NT2/D1 (cell line): ENCODE measurements around the gene SLC16A13.

Source experiments
- DNase-seq: peaks from one replicate; pipeline ENCODE4 v3.0.0-alpha.2; 2011; ENCODE audit warnings: low read depth, low spot score
- H3K27me3 ChIP-seq: 2 replicates; pipeline ENCODE4 v1.6.0; 2011; ENCODE audit warnings: mild to moderate bottlenecking; ENCODE audit not compliant: insufficient read length, insufficient read depth
- H3K36me3 ChIP-seq: 2 replicates; pipeline ENCODE4 v1.6.1; 2011; ENCODE audit warnings: mild to moderate bottlenecking, low read length, mixed read lengths; ENCODE audit not compliant: insufficient read depth, insufficient read length
- H3K4me1 ChIP-seq: 2 replicates; pipeline ENCODE4 v1.5.1; 2011; ENCODE audit not compliant: insufficient read depth, insufficient read length
- H3K4me3 ChIP-seq: 2 replicates; pipeline ENCODE4 v1.5.1; 2011; ENCODE audit warnings: low read depth; ENCODE audit not compliant: insufficient read length
- H3K9ac ChIP-seq: 2 replicates; pipeline ENCODE4 v1.6.0; 2011; ENCODE audit warnings: low read depth; ENCODE audit not compliant: insufficient read length
- H3K9me3 ChIP-seq: 2 replicates; pipeline ENCODE4 v1.5.1; 2011; ENCODE audit warnings: mild to moderate bottlenecking, low read length; ENCODE audit not compliant: insufficient read depth
- SUZ12 ChIP-seq: IDR thresholded peaks from 2 replicates; pipeline ENCODE4 v1.6.1; 2011; ENCODE audit not compliant: insufficient read length, insufficient read depth; ENCODE audit errors: extremely low read depth
- YY1 ChIP-seq: IDR thresholded peaks from 2 replicates; pipeline ENCODE4 v1.6.1; 2011; ENCODE audit not compliant: insufficient read length, insufficient read depth
- ZNF274 ChIP-seq: IDR thresholded peaks from 2 replicates; pipeline ENCODE4 v1.6.1; 2011; ENCODE audit warnings: mild to moderate bottlenecking, low read depth, low read length

Gene SLC16A13

DNA sequence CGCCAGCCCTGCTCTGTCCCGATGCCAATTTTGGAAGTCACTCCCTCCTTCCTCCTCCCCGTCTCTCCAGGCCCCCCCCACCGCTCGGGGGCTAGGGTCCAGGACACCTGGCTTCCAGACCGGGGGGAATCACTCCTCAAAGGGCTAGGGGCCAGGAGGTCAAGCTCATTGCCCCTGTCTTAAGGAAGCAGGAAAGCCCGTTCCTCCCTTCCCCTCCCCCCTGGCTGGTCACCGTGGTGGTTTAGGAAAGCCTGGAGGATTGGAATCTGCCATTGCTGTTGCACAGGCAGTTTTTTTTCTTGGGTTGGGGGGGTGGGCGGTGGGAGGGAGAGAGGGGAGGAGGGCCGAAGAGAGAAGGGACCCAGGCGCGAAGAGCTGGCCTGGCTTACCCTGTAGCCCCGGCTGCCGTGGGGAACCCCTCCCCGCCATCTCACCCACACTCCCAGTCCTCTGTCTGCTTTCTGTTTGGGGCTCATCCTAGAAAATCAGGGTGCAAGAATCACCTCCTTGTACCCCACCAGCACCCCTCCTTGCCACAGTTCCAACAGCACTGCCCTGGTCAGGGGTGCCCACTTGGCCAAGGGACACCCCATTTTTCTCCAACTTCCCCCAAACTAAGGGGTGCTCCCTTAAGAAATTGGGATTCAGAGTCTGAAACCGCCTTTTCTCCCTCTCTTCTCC is 15.8 kb upstream of the SLC16A13 start:
- Histone ChIP-seq H3K4me1 (peaks cover 2% of the 10 kb centered on the region), H3K27me3 (peaks cover 16% of the 10 kb centered on the region), H3K36me3 (peaks cover 15% of the 10 kb centered on the region), H3K9me3 (no peaks in the 10 kb centered on the region), H3K4me3 (peak overlapping the region; percentile 19), H3K9ac (peak overlapping the region; percentile 61)
- TF ChIP-seq ZNF274 (no peak), YY1 (no peak), SUZ12 (no peak)
- no peak for DNase-seq

DNA sequence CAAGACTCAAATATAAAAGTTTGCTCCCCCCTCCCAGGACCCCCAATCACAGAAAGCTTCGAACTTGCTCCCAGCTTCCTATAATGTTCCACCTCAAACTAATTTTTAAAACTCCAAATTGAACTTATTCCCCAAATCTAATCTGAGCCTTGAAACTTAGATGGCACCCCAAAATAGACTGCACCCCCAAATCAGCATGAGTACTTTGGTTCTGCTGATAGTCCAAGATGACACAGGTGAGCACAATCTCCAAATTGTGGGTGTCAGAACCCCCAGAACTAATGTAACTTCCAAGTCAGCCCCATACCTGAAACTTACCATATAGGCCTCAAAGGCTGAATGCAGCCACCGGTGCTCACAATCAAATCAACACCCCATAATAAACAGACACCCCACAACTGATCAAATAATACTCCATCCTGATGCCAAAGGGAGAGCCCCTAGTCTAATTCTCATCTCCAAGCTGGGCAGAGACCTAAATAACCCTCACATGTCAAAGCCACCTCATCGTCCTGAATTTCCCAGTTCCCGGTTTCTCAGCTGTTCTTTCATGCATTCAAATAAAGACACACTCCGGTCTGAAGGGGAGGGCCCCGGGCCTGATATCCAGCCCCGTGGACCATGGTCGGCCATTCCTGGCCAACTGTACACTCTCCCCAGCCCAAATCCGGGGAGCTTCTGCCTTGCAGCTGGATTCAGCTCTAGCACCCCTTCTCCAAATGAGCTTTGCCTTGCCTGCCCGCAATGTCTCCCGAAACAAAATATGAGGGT is 14.7 kb upstream of the SLC16A13 start:
- H3K4me1 ChIP-seq = peaks cover 2% of the 10 kb centered on the region
- no peak for DNase-seq
- H3K4me3 ChIP-seq = no peak overlapping the region
- H3K27me3 ChIP-seq = peaks cover 16% of the 10 kb centered on the region
- H3K36me3 ChIP-seq = peaks cover 15% of the 10 kb centered on the region
- H3K9ac ChIP-seq = peak overlapping the region; percentile 64
- no peaks in the 10 kb centered on the region for H3K9me3 ChIP-seq
- TF ChIP-seq SUZ12 (no peak), ZNF274 (no peak), YY1 (no peak)

DNA sequence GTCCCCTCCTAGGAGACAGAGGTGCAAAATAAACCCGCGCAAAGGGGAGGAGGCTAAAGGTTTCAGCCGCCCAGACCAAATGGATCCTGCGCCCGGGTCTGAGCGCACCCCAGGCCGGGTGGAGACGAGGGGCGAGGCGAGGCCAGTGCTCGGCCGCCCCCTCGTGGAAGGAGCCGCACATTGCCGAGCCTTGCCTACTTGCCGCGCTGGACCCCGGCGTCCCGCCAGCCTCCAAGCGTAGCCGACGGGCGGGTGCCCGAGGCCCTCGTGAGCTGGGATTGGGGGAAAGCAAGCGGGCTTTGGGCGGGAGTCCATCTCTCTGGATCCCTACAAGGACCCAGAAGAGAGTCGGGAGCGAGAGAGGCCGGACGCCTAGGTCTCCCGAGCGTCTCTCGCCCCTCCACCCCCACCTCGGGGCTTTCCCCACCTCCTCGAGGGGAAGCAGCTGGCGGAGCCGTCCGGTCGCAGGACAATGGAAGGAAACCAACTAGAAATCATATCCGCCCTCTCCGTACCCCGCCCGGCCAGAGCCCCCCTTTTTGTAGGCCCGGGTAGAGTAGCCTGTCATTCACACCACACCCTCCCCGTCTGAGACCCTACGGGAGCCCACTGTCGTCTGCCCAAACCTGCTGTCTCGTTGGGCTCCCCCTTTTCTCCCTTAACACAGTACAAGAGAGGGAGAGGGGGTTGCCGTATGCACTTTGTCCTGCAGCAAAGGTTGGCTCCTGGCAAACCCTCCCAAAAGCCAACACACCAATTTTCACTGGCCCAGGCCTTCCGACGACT is 13.6 kb upstream of the SLC16A13 start:
- no peak for DNase-seq
- TF ChIP-seq YY1 (no peak), SUZ12 (no peak), ZNF274 (no peak)
- peak overlapping the region; percentile 64 for H3K9ac ChIP-seq

DNA sequence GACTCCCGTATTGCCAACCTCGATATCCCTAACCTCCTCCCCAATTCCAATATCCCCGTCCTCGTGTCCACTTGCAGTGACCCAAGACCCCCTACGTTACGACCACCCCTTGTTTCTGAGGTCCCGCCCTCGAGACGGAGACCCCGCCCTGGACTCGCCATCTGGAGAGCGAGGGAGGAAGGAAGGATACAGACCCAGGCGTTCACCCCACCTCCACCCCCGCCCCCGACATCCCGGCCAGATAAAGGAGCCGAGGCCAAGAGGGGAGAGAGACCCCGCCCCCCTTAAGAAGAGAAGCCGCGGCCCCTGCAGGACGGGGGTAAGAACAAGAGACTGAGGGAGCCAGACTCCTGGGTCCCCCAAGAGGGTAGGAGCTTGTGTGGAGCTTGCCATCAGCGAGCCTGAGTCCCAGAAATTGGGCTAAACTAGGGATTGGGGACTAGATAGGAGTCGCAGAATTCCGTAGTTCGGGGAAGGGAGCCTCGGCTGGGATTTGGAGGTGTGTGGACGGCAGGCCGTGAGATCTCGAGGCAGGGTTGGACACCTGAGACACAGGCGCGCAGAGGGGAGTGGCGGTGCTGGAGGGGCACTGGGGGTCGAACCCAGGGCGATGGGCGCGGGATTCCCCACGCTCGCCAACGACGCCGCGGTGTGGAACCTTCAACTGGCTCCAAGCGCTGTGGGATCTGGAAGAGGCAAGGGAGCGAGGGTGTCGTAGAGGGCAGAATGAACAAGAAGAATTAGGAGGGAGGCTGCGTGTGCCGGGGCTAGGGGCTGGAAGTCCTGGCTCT is 12.8 kb upstream of the SLC16A13 start, which contains the start of gene BCL6B:
Gene BCL6B, plus strand, starts transcription at position 270 of the 791 bp plus-strand sequence. CDS start 622 bp downstream, outside the sequence.
- no peaks in the 10 kb centered on the region for H3K9me3 ChIP-seq
- peaks cover under 1% of the 10 kb centered on the region for H3K36me3 ChIP-seq
- TF ChIP-seq SUZ12 (no peak), YY1 (no peak), ZNF274 (no peak)
- no peak for DNase-seq
- peaks cover 2% of the 10 kb centered on the region for H3K4me1 ChIP-seq
- peak within 1 kb of the TSS; percentile 72 for H3K9ac ChIP-seq
- peak within 1 kb of the TSS; percentile 30 for H3K4me3 ChIP-seq
- peaks cover 16% of the 10 kb centered on the region for H3K27me3 ChIP-seq

More for the DNA sequence above, 13.6 kb upstream of the SLC16A13 start:
- no peaks in the 10 kb centered on the region for H3K9me3 ChIP-seq
- peak overlapping the region; percentile 25 for H3K4me3 ChIP-seq
- peaks cover 8% of the 10 kb centered on the region for H3K36me3 ChIP-seq
- peaks cover 2% of the 10 kb centered on the region for H3K4me1 ChIP-seq
- H3K27me3 ChIP-seq = peaks cover 16% of the 10 kb centered on the region

DNA sequence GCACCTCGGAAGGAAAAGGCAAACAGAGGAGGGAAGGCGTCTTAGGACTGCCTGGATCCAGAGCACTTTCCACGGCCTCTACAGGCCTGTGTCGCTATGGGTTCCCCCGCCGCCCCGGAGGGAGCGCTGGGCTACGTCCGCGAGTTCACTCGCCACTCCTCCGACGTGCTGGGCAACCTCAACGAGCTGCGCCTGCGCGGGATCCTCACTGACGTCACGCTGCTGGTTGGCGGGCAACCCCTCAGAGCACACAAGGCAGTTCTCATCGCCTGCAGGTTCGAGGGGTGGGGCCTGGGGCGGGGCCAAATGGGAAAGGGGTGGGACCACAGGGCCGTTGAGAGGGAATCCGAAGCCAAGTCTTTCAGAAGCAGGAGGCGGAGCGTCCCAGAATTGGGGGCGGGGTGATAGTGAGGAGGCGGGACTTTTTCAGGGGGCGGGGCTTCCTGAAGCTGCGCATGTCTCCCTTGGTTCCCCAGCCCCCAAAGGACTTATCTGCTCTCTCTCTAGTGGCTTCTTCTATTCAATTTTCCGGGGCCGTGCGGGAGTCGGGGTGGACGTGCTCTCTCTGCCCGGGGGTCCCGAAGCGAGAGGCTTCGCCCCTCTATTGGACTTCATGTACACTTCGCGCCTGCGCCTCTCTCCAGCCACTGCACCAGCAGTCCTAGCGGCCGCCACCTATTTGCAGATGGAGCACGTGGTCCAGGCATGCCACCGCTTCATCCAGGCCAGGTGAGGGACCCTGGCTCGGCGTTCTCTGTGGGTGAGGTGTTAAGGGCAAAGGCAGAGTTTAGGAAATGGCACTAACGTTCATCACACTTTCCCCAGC is 12.0 kb upstream of the SLC16A13 start:
- Histone ChIP-seq H3K4me1 (peaks cover 2% of the 10 kb centered on the region), H3K36me3 (no peaks in the 10 kb centered on the region), H3K9me3 (no peaks in the 10 kb centered on the region), H3K9ac (peak overlapping the region; percentile 72), H3K4me3 (peak overlapping the region; percentile 30), H3K27me3 (peaks cover 16% of the 10 kb centered on the region)
- TF ChIP-seq YY1 = no peak
- TF ChIP-seq SUZ12 = no peak
- TF ChIP-seq ZNF274 = no peak
- peak; percentile 86 for DNase-seq

DNA sequence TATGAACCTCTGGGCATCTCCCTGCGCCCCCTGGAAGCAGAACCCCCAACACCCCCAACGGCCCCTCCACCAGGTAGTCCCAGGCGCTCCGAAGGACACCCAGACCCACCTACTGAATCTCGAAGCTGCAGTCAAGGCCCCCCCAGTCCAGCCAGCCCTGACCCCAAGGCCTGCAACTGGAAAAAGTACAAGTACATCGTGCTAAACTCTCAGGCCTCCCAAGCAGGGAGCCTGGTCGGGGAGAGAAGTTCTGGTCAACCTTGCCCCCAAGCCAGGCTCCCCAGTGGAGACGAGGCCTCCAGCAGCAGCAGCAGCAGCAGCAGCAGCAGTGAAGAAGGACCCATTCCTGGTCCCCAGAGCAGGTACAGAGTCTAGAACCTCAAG is 11.4 kb upstream of the SLC16A13 start:
- no peak overlapping the region for H3K9ac ChIP-seq
- no peak for DNase-seq
- no peak overlapping the region for H3K4me3 ChIP-seq
- H3K9me3 ChIP-seq = no peaks in the 10 kb centered on the region
- peaks cover 16% of the 10 kb centered on the region for H3K27me3 ChIP-seq
- H3K4me1 ChIP-seq = peaks cover 2% of the 10 kb centered on the region
- H3K36me3 ChIP-seq = no peaks in the 10 kb centered on the region
- TF ChIP-seq ZNF274 = no peak
- no peak for TF ChIP-seq YY1
- no peak for TF ChIP-seq SUZ12
